Measurements from ENCODE around the gene DOC2A. TPM values are rescaled to one million over a fixed set of nuclear protein-coding genes. Genes with fewer than 3 reads are reported as not detected.

DOC2A gene
- polyA plus RNA-seq, 2 donors = 0.69 to 3.0 TPM

DNA sequence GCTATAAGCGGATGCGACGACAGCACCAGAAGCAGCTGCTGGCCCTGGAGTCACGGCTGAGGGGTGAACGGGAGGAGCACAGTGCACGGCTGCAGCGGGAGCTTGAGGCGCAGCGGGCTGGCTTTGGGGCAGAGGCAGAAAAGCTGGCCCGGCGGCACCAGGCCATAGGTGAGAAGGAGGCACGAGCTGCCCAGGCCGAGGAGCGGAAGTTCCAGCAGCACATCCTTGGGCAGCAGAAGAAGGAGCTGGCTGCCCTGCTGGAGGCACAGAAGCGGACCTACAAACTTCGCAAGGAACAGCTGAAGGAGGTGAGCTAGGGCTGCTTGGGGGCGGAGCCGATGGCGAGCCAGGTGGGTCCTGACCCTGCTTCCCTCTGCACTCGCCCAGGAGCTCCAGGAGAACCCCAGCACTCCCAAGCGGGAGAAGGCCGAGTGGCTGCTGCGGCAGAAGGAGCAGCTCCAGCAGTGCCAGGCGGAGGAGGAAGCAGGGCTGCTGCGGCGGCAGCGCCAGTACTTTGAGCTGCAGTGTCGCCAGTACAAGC is 25.5 kb downstream of the DOC2A start:
- peaks cover 31 to 69% of the 10 kb centered on the region in 2 donors for H3K36me3 ChIP-seq (ENCODE audit: control insufficient read depth in 2 of 2, insufficient read depth in 2 of 2, low read length in 1 of 2)
- H3K27ac ChIP-seq (ENCODE audit: low read depth in 2 of 2, low read length in 1 of 2) = no peak overlapping the region
- 95 to 96% methylated on average over 28 of the region's 28 CpGs for WGBS, 2 donors
- no peaks in the 10 kb centered on the region for H3K9me3 ChIP-seq (ENCODE audit: control insufficient read depth in 2 of 2, insufficient read depth in 1 of 2, low read depth in 1 of 2, low read length in 1 of 2)
- H3K27me3 ChIP-seq (ENCODE audit: control insufficient read depth in 1 of 2, insufficient read depth in 2 of 2, low read length in 2 of 2) = no peaks in the 10 kb centered on the region
- no peak overlapping the region for H3K4me3 ChIP-seq (ENCODE audit: low read depth in 1 of 2, low read length in 2 of 2)
- no peaks in the 10 kb centered on the region for H3K4me1 ChIP-seq (ENCODE audit: control insufficient read depth in 2 of 2, insufficient read depth in 2 of 2, low read length in 1 of 2)

DNA sequence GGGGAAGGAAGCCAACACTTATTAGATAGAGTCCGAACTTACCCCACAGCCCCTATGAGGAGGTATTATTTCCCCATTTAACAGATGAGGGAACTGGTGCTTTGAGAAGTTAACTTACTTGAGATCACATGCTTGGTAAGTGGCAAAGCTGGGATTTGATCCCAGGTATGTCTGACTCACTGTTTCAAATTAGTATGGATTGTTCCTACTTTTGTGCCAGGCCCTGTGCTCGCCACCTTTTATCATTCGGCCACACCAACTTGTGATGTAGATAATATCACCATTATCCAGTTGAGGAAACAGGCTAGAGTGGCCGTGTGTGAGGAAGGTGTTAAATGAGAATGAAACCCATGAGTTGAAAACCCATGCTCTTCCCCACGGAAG is 26.1 kb downstream of the DOC2A start:
- no peak overlapping the region for H3K27ac ChIP-seq (ENCODE audit: low read depth in 2 of 2, low read length in 1 of 2)

DNA sequence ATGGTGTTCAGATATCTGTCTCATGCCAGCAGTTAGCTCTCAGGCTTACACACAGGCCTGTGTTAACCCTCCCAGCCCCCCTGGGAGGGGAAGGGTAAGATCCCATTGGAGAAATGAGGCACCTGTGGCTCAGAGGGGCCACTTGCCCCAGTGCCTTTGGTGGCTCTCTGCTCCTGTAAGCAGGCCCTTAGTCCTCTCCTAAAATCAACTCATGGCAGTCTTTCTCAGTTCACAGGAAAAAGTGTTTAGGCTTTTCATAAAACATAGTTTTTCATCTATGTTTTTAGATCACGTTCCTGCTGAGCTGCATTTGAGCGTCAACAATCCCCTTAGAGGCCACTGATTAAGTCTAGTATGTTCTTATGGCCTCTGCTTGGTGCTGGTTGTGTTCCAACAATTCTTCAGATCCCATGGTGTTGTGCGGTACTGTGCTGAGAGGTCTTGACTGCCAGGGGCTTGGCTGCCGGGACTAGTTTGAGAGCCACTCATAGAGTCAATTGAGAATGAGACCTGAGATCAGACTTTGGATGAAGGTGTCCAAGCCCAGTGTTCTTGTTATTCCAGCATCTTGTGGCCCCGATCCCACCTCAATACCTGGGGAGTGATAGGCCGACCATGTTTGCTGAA is 26.6 kb downstream of the DOC2A start:
- H3K4me3 ChIP-seq (ENCODE audit: low read depth in 1 of 2, low read length in 2 of 2) = no peak overlapping the region
- H3K27ac ChIP-seq (ENCODE audit: low read depth in 2 of 2, low read length in 1 of 2) = no peak overlapping the region
- no peaks in the 10 kb centered on the region for H3K9me3 ChIP-seq (ENCODE audit: control insufficient read depth in 2 of 2, insufficient read depth in 1 of 2, low read depth in 1 of 2, low read length in 1 of 2)
- no peaks in the 10 kb centered on the region for H3K4me1 ChIP-seq (ENCODE audit: control insufficient read depth in 2 of 2, insufficient read depth in 2 of 2, low read length in 1 of 2)
- H3K27me3 ChIP-seq (ENCODE audit: control insufficient read depth in 1 of 2, insufficient read depth in 2 of 2, low read length in 2 of 2) = no peaks in the 10 kb centered on the region
- 85 to 87% methylated on average over 6 of the region's 6 CpGs for WGBS, 2 donors
- peaks cover 35 to 77% of the 10 kb centered on the region in 2 donors for H3K36me3 ChIP-seq (ENCODE audit: control insufficient read depth in 2 of 2, insufficient read depth in 2 of 2, low read length in 1 of 2)

More for the DNA sequence above, 26.1 kb downstream of the DOC2A start:
- no peaks in the 10 kb centered on the region for H3K9me3 ChIP-seq (ENCODE audit: control insufficient read depth in 2 of 2, insufficient read depth in 1 of 2, low read depth in 1 of 2, low read length in 1 of 2)
- no peaks in the 10 kb centered on the region for H3K4me1 ChIP-seq (ENCODE audit: control insufficient read depth in 2 of 2, insufficient read depth in 2 of 2, low read length in 1 of 2)
- 87 to 92% methylated on average over 5 of the region's 5 CpGs for WGBS, 2 donors
- H3K27me3 ChIP-seq (ENCODE audit: control insufficient read depth in 1 of 2, insufficient read depth in 2 of 2, low read length in 2 of 2) = no peaks in the 10 kb centered on the region
- no peak overlapping the region for H3K4me3 ChIP-seq (ENCODE audit: low read depth in 1 of 2, low read length in 2 of 2)
- peaks cover 31 to 74% of the 10 kb centered on the region in 2 donors for H3K36me3 ChIP-seq (ENCODE audit: control insufficient read depth in 2 of 2, insufficient read depth in 2 of 2, low read length in 1 of 2)

DNA sequence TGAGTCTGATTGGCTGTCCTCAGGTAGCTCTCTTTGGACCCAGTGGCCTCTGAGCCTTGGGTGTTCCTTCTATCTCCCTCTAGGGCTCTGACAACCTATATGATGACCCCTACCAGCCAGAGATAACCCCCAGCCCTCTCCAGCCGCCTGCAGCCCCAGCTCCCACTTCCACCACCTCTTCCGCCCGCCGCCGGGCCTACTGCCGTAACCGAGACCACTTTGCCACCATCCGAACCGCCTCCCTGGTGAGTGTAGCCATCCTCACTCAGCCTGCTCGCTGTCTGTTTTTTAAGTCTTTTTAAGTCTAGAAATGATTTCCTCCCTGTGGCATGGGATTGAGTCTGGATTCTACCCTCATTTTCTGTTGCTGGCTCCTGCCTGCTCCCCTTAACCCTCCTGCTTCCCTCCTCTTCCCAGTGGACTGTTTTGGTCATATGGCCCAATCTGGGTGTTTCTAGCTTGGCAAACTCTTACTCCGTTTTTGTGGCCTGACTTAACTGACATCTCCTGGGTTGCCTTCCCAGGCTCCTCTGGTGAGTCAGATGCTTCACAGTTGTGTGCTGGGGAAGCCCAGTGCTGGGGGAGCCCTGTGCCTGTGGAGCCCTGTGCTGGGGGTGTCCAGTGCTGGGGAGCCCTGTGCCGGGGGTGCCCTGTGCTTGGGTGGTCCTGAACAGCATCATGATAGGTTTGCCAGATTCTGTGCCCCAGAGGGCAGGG is 27.2 kb downstream of the DOC2A start:
- no peaks in the 10 kb centered on the region for H3K4me1 ChIP-seq (ENCODE audit: control insufficient read depth in 2 of 2, insufficient read depth in 2 of 2, low read length in 1 of 2)
- H3K9me3 ChIP-seq (ENCODE audit: control insufficient read depth in 2 of 2, insufficient read depth in 1 of 2, low read depth in 1 of 2, low read length in 1 of 2) = no peaks in the 10 kb centered on the region
- H3K4me3 ChIP-seq (ENCODE audit: low read depth in 1 of 2, low read length in 2 of 2) = no peak overlapping the region
- H3K36me3 ChIP-seq (ENCODE audit: control insufficient read depth in 2 of 2, insufficient read depth in 2 of 2, low read length in 1 of 2) = peaks cover 37 to 79% of the 10 kb centered on the region in 2 donors
- H3K27me3 ChIP-seq (ENCODE audit: control insufficient read depth in 1 of 2, insufficient read depth in 2 of 2, low read length in 2 of 2) = no peaks in the 10 kb centered on the region
- no peak overlapping the region for H3K27ac ChIP-seq (ENCODE audit: low read depth in 2 of 2, low read length in 1 of 2)
- WGBS, 2 donors = 86 to 89% methylated on average over 12 of the region's 12 CpGs

DNA sequence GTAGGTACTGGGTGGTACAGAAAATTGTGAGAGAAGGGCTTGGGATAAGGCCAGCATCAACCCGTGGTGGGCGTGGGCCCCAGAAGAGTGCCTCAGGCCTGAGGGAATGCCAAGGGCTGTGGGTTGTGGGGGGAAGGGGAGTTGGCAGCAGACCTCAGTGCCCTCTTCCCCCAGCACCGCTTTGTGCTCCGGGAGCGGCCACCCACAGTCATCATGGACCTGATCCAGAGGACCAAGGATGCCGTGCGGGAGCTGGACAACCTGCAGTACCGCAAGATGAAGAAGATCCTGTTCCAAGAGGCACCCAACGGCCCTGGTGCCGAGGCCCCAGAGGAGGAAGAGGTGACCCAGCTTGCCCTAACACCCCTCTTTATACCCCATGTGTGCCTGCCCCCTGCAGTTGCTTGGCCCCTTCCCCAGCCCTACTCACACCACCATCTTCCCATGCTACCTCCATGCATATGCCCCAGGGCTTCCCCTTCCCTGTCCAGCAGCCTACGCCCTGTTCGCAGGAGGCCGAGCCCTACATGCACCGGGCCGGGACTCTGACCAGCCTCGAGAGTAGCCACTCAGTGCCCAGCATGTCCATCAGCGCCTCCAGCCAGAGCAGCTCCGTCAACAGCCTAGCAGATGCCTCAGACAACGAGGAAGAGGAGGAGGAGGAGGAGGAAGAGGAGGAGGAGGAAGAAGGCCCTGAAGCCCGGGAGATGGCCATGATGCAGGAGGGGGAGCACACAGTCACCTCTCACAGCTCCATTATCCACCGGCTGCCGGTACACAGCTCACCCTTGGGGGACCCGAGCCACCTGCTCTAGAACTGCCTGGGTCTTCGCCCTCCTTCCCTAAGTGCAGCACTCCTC is 28.0 kb downstream of the DOC2A start:
- 86 to 88% methylated on average over 21 to 24 of the region's 24 CpGs for WGBS, 2 donors
- Histone ChIP-seq H3K27ac (ENCODE audit: low read depth in 2 of 2, low read length in 1 of 2) (no peak overlapping the region), H3K36me3 (ENCODE audit: control insufficient read depth in 2 of 2, insufficient read depth in 2 of 2, low read length in 1 of 2) (peaks cover 45 to 79% of the 10 kb centered on the region in 2 donors), H3K4me3 (ENCODE audit: low read depth in 1 of 2, low read length in 2 of 2) (no peak overlapping the region), H3K4me1 (ENCODE audit: control insufficient read depth in 2 of 2, insufficient read depth in 2 of 2, low read length in 1 of 2) (no peaks in the 10 kb centered on the region), H3K27me3 (ENCODE audit: control insufficient read depth in 1 of 2, insufficient read depth in 2 of 2, low read length in 2 of 2) (no peaks in the 10 kb centered on the region), H3K9me3 (ENCODE audit: control insufficient read depth in 2 of 2, insufficient read depth in 1 of 2, low read depth in 1 of 2, low read length in 1 of 2) (no peaks in the 10 kb centered on the region)

DNA sequence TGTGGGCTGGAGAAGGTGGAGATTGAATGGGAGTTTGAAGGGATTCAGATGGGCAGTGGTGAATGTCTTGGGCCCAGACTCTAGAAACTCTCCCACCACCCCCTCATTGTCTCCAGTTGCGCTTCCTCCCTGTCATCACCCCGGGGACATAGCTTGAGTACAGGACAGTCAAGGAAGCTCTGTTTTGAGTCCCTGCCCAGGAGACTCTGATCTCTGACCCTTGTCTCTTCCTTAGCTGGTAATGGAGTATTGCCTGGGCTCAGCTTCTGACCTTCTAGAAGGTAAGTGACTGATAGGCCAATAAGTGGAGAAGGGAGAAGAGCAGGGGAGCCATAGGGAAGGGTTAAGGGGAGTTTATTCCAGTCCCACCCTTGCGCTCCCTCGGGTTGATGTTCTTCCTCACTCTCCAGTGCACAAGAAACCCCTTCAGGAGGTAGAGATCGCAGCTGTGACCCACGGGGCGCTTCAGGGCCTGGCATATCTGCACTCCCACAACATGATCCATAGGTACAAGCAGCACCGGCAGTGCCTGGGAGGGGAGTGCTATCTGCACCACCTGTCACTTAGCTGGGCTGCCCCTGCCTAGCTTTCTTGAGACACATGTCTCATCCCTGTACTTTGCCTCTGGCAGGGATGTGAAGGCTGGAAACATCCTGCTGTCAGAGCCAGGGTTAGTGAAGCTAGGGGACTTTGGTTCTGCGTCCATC is 32.1 kb downstream of the DOC2A start:
- H3K36me3 ChIP-seq (ENCODE audit: control insufficient read depth in 2 of 2, insufficient read depth in 2 of 2, low read length in 1 of 2) = peaks cover 31 to 44% of the 10 kb centered on the region in 2 donors
- peaks cover 7 to 16% of the 10 kb centered on the region in 2 donors for H3K4me1 ChIP-seq (ENCODE audit: control insufficient read depth in 2 of 2, insufficient read depth in 2 of 2, low read length in 1 of 2)
- 90% methylated on average over 9 of the region's 9 CpGs for WGBS, 2 donors
- no peaks in the 10 kb centered on the region for H3K27me3 ChIP-seq (ENCODE audit: control insufficient read depth in 1 of 2, insufficient read depth in 2 of 2, low read length in 2 of 2)
- no peak overlapping the region for H3K27ac ChIP-seq (ENCODE audit: low read depth in 2 of 2, low read length in 1 of 2)
- no peaks in the 10 kb centered on the region for H3K9me3 ChIP-seq (ENCODE audit: control insufficient read depth in 2 of 2, insufficient read depth in 1 of 2, low read depth in 1 of 2, low read length in 1 of 2)
- H3K4me3 ChIP-seq (ENCODE audit: low read depth in 1 of 2, low read length in 2 of 2) = no peak overlapping the region

DNA sequence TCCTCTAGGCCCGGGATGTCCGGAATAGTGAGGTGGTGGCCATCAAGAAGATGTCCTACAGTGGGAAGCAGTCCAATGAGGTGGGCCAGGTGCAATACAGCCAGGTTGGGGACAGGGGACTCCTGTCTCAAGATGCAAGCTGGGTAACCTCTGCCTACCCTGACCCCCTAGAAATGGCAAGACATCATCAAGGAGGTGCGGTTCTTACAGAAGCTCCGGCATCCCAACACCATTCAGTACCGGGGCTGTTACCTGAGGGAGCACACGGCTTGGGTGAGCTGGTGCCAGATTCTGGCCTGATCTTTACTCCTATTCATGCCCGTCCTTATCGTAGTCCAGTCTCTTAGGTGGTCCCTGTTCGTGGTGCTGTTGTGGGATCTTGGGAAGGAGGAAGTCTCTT is 32.7 kb downstream of the DOC2A start:
- no peaks in the 10 kb centered on the region for H3K9me3 ChIP-seq (ENCODE audit: control insufficient read depth in 2 of 2, insufficient read depth in 1 of 2, low read depth in 1 of 2, low read length in 1 of 2)
- H3K4me1 ChIP-seq (ENCODE audit: control insufficient read depth in 2 of 2, insufficient read depth in 2 of 2, low read length in 1 of 2) = peaks cover 10 to 16% of the 10 kb centered on the region in 2 donors
- H3K36me3 ChIP-seq (ENCODE audit: control insufficient read depth in 2 of 2, insufficient read depth in 2 of 2, low read length in 1 of 2) = peaks cover 25 to 38% of the 10 kb centered on the region in 2 donors
- no peaks in the 10 kb centered on the region for H3K27me3 ChIP-seq (ENCODE audit: control insufficient read depth in 1 of 2, insufficient read depth in 2 of 2, low read length in 2 of 2)
- no peak overlapping the region for H3K4me3 ChIP-seq (ENCODE audit: low read depth in 1 of 2, low read length in 2 of 2)
- 93 to 95% methylated on average over 9 of the region's 9 CpGs for WGBS, 2 donors
- H3K27ac ChIP-seq (ENCODE audit: low read depth in 2 of 2, low read length in 1 of 2) = no peak overlapping the region

DNA sequence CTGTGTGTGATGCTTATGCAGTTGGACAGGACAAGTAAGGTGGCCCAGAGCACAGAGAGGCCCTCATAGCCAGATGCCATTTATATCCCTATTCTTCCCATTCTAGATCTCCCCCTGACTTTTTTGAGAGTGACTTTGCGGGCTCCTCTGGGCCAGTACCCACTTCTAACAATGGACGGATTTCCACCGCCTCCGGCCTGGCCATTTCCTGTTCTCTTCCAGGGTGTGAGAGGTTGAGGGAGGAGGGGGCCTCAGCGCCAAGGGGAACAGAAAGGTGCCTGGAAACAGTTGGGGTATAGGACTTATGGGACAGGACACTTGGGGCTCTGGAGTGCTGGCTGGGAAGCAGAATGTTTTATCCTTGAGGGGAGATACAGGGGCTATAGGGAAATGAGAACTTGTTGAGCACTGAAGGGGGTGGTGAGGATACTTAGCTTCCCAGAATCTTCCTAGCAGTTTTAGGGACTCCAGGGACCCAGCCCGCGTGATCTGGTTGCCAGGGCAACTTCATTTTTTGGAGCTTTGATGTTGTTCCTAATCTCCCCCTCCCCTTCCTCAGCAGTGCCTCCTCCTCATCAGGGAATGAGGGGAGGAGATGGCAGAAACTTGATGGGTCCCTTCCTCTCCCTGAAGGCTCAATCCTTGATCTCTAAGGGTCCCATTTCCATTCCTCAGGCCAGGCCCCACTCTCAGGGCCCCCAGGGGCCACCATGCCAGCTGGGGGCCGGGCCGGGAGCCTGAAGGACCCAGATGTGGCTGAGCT is 33.6 kb downstream of the DOC2A start:
- no peak overlapping the region for H3K27ac ChIP-seq (ENCODE audit: low read depth in 2 of 2, low read length in 1 of 2)
- peaks cover 20 to 30% of the 10 kb centered on the region in 2 donors for H3K36me3 ChIP-seq (ENCODE audit: control insufficient read depth in 2 of 2, insufficient read depth in 2 of 2, low read length in 1 of 2)
- 80 to 84% methylated on average over 9 of the region's 9 CpGs for WGBS, 2 donors
- H3K4me3 ChIP-seq (ENCODE audit: low read depth in 1 of 2, low read length in 2 of 2) = no peak overlapping the region
- no peaks in the 10 kb centered on the region for H3K27me3 ChIP-seq (ENCODE audit: control insufficient read depth in 1 of 2, insufficient read depth in 2 of 2, low read length in 2 of 2)
- peaks cover 10 to 16% of the 10 kb centered on the region in 2 donors for H3K4me1 ChIP-seq (ENCODE audit: control insufficient read depth in 2 of 2, insufficient read depth in 2 of 2, low read length in 1 of 2)
- H3K9me3 ChIP-seq (ENCODE audit: control insufficient read depth in 2 of 2, insufficient read depth in 1 of 2, low read depth in 1 of 2, low read length in 1 of 2) = no peaks in the 10 kb centered on the region

Data from esophagus (tissue), 2 donors.